Spleen (tissue), 7 donors: ENCODE measurements around the gene CCDC188.

ENCODE experiments used
- CTCF ChIP-seq, 11 experiments: fragments of 200-600 bp in 7 of 11; fragments of 450-650 bp in 4 of 11; sonication (generic) in 4 of 11; IDR thresholded peaks in 8 of 11; conservative IDR thresholded peaks in 3 of 11; 1 replicate in 7 of 11; 2 replicates in 4 of 11; pipeline versions ENCODE4 v1.4.0 to v1.8.0; 2016 to 2021; ENCODE audit warnings: antibody characterized with exemption in 11 of 11, inconsistent platforms in 4 of 11, mild to moderate bottlenecking in 1 of 11
- POLR2A ChIP-seq, 3 donors: fragments of 450-650 bp; IDR thresholded peaks; one replicate each; pipeline ENCODE4 v1.5.1; 2017; ENCODE audit warnings: antibody characterized with exemption in 3 of 3, mild to moderate bottlenecking in 1 of 3
- POLR2AphosphoS5 ChIP-seq, 3 donors: sonication (generic); formaldehyde crosslinking; IDR thresholded peaks; one replicate each; pipeline ENCODE4 v1.5.1; 2017; ENCODE audit warnings: antibody characterized with exemption in 3 of 3
- donor health status: DM: no; HTN: no; CAD: no; lungs with moderate emphysema.
- donor health status: DM: no; HTN: no; CAD: no.
- donor health status: DM: no; HTN: no; CAD: no.

DNA sequence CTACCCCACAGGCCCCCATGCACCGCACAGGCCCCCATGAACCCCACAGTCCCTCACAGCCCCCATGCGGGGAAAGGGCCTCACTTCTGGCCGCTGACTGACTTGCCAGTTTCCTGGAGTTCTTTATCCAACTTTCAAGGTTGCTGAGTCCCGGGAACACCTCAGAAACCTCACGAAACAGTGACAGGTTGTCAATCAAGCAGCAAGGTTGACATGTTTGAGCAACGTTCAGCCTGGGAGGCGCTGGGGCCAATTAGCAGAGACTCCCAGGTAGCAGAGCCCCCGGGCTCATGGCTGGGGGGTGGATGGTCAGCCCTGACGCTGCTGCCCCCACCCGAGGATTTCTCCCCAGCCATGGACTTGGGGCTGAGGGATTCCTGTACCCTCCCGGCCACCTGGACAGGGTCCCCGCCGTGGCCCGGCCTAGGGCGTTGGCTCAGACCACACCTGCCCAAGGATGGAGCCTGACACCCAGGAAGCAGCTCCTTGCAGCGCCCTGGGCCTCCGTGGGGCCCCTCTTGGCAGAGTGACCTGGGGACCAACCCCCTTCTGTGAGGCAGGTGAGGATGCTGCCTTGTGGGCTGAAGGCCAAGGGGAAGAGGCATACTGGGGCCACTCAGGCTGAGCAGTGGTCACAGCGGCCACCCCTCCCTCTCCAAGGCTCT is 33.8 kb upstream of the CCDC188 start:
- no peak for TF ChIP-seq CTCF (IDR thresholded peaks at IDR 0.05 in 8 of 11, conservative IDR thresholded peaks at IDR 0.05 in 3 of 11)
- TF ChIP-seq POLR2AphosphoS5 (IDR thresholded peaks at IDR 0.05) = no peak
- TF ChIP-seq POLR2A (IDR thresholded peaks at IDR 0.05) = no peak
